HK-2 (cell line): Measurements from ENCODE around the gene MTHFD2.
"Not testable (repeated sequence)": the region's sequence is repeated elsewhere in the genome, so short reads cannot be mapped to it uniquely, and the experiment has no call there.

Source experiments
- DNase-seq: peaks from one replicate; pipeline ENCODE4 v3.0.0-alpha.2; 2018; ENCODE audit not compliant: unreplicated experiment

Gene MTHFD2

DNA sequence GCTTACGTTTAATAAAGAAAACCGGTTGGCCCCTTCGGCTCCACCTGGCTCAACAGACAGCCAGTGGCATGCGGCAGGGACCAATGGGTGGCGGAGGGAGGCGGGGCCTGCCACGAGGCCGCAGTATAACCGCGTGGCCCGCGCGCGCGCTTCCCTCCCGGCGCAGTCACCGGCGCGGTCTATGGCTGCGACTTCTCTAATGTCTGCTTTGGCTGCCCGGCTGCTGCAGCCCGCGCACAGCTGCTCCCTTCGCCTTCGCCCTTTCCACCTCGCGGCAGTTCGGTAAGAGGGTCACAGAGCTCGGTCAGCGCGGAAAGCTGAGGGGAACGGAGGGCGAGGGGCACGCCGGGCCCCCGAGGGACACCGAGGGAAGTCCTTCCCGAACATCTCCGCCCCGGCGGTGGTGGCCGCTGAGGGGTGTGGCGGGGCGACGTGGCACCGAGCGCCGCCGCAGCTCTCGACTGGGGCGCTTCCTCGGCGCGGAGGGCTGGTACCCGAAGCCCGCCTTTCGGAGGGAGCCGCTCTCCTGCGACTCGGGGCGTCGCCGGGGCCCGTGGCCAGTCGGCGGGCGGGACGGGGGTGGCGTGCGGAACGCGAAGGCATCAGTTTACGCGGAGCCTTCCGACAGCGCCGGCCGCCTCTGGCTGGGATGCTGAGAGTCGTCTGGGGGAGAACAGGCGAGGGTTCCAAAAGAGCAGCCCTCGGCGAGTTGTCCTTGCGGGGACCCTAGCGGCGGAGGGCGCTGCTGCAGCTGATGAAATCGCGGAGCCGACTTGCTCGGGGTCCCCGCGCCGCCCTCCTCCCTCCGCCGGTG lies at the start of gene MTHFD2:
MTHFD2 (plus strand) TSS at position 155 of the 814 bp plus-strand sequence; CDS start at position 182, 27 bp downstream.
- peak; percentile 96 for DNase-seq

DNA sequence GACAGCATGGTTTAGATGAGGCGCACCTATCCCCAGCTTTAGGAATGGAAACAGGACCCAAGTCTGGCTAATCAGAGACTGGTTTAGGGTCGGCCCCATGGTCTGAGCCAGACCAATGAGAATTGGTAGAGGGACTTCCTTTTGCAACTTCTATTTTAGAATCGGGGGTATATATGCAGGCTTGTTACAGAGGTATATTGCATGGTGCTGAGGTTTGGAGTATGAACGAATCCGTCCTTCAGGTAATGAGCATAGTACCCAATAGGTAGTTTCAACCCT lies 49.2 kb upstream of the MTHFD2 start:
- DNase-seq: no peak

DNA sequence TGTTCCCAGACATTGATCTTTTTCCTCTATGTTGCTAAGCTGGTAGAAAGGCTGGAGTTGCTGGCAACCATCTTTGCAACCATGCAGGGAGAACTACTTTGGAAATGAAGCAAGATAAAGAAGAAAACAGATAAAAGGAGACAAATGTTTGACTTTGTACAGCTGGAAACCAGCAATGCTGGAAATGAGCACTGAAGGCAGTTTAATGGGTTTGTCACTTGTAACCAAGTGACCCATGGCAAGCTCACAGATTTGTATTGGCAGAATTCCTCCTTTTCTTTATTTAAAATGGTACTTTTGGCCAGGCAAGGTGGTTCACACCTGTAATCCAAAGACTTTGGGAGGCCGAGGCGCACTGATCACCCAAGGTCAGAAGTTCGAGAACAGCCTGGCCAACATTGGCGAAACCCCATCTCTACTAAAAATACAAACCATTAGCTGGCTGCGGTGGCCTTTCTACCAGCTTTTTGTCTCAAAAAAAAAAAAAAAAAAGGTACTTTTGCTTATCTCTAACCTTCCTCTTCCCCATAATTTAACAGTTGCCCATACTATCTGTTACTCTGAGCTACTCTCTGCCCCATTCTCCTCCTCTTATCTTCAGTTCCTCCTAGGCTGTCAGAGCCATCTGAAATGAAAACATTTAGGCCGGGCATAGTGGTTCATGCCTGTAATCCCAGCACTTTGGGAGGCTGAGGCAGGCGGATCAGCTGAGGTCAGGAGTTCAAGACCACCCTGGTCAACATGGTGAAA lies 48.7 kb upstream of the MTHFD2 start:
- no peak for DNase-seq

DNA sequence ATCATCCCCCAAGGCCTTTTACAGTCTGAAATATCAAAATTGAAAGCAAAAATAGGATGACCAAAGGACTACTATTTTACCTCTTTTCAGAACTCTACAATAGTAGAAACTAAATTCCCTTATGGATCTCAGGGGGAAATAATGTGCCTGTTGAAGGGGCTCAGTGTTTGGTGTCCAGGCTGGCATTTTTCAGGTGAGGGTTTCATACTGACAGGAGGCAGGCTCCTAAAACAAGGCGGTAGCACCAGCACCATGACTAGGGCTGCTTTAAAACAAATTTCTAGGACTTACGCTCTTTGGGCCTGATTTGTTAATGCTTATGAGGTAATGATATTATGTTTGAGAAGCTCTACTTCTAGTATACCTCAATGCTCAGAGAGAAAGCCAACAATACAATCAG lies 45.5 kb upstream of the MTHFD2 start:
- no peak for DNase-seq

DNA sequence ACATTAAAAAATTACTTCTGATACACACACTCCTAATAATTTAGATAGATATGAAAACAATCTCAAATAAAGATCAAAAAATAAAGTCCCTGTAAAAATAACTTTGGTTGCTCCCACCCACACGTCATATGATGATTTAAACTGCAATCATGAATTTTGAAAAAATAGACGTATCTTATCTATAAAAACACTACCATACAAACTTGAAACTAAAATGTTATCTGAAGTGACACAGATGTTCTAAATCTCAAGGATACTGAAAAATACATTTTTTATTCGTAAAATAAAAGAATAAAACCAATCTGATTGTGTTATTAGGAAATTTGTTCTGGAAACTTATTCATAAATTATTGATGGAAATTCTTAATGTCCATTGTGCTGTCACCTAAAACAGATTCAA lies 42.6 kb upstream of the MTHFD2 start:
- DNase-seq: no peak

DNA sequence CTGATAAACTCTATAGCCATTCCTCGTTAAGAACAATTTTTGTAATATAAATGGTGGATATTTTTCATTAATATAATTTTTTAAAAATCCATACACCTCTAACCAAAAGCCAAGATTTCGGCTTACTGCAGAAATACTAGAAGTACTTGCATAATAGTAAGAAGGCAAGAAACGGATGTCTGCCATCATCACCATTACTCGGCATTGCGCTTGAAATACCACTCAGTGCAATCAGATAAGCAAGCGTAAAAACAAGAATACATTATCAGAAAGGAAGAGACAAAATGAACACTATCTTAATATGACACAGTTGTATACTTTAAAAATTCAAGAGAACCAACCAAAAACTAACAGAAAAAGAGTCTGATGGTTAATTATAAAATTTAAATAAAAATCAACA lies 35.5 kb upstream of the MTHFD2 start:
- no peak for DNase-seq

DNA sequence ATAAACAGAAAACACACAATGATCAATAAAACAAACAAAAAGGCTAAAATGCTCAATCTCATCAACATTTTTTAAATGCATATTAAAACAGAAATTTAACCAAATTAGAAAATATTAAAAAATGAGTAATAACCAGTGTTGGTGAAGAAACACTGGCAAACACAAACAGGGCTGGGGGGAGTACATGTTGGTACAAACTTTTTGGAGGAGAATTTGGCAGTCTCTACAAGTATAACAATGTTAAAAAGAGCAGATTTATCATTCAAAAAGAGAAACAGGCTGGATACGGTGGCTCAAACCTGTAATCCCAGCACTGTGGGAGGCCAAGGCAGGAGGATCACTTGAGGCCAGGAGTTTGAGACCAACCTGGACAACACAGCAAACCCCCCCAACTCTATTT lies 33.7 kb upstream of the MTHFD2 start:
- DNase-seq: no peak

DNA sequence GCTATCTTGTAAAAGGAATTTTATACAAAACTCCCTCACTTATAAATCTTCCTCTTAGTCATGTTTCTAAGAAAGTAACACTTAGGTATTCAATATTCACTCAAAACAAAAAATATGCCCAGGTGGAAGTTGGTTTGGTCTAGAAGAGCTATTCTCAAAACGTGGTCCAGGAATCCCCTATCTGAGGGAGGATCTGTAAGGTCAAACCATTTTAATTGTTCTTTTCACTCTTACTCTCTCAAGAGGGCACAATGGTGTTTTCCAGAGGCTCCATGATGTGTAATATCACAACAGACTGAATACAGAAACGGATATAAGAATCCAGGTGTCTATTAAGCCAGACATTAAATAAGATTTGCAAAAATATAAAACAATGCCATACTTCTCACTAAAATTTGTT lies 29.7 kb upstream of the MTHFD2 start:
- no peak for DNase-seq

DNA sequence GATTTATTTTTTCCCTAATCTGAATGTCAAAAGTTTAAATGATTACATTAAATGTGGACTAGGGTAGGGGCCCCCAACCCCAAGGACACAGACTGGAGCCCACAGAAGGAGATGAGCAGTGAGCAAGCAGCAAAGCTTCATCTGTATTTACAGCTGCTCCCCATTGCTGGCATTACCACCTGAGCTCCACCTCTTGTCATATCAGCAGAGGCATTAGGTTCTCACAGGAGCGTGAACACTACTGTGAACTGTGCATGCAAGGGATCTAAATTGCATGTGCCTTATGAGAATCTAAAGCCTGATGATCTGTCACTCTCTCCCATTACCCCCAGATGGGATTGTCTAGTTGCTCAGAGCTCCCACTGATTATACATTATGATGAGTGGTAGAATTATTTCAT lies 23.5 kb upstream of the MTHFD2 start:
- no peak for DNase-seq

DNA sequence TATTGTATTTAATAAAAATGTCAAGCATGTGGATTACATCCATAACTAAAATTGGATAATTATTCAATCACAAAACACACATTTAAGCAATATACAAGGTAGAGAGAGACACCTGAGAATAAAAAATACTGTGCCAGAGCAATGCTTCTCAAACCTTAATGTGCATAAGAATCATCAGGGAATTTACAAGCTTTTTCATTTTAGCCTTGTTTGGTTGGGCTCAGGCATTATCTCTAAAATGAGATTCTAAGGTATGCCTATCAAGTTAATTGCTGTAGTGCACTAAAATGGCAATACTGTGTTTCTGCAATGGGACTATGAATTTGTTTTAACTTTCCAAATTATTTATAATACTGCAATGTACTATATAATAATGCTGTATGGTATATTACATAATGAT lies 20.7 kb upstream of the MTHFD2 start:
- DNase-seq: no peak

DNA sequence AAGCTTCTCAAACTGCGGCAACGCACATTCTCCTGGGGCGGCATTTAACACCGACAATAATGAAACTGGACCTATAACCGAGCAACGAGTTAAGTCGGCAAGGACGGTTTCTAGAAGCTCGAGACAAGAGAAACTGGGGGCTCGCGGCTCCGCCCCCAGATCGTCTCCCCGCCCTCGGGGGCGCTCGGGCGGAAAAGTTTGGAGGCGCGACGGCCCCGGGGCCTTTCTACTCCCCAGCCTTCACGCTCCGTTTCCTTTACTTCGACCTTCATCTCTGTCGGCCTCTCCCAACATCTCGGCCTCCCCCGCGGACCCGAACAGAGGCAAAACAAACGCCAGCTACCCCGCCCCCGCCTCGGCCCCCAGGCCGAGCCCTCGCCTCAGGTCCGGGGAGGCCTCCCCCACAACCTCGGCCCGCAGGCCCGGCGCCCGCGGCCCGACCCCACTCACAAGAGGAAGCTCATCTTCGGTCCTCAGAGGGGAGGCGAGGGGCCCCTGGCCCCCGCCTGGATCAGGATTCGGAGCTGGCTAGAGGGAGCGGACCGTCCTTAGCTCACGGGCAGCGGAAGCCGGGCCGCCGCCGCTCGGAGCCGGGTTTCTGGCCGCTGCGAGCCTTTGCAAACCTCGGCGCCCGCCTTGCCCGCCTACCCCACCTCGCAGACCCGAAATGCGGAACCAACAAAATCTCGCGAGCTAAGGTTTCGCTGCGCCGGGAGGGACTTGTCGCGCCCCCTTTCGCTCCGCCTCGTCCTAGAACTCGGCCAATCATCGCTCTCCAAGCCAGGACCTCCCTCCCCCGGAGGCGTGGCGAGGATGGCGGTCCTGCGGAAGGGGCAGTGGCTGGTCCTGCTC lies 20.0 kb upstream of the MTHFD2 start, which contains the start of gene MOB1A:
MOB1A (minus strand) TSS at position 669 of the 852 bp plus-strand sequence; CDS start at position 464, 205 bp downstream.
- DNase-seq: peak; percentile 98

DNA sequence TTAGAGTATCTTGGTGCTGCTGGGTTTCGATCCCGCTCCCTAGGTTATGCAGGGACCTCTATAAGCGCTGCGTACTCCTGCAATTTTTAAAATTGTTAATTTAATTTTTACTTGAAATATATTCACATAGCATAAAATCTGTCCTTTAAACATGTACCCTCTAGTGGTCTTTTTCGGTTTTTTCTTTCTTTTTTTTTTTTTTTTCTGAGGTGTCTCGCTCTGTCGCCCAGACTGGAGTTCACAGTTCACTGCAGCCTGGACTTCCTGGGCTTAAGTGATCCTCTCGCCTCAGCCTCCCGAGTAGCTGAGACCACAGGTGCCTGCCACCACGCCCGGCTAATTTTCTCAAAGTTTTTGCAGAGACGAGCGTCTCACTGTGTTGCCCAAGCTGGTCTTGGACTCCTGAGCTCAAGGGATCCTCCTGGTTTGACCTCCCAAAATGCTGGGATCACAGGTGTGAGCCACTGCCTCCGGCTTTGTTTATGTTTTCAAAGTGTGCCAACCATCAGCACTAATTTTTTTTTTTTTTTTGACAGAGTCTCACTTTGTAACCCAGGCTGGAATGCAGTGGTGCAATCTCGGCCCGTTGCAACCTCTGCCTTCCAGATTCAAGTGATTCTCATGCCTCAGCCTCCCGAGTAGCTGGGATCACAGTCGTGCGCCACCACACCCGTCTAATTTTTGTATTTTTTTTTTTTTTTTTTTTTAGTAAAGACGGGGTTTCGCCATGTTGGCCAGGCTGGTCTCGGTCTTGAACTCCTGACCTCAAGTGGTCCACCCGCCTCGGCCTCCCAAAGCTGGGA lies 19.2 kb upstream of the MTHFD2 start:
- no peak for DNase-seq

DNA sequence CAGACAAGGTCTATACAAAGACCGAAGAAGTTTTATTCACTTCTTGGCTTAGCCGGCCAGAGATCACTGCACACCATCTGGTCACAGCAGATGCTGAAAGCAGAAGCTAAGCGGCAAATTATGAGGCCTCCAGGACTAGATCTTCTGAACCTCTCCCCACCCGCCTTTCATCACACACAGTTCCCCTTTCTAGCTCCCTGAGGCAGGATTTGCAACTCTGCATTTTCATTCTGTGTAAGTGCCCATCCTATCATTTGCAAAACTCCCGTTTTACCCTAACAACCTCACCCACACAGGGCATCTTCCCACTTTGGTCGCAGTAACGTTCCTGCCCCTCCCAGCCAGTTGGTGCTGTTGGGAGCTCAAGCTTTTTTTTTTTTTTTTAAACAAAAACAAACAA lies 16.7 kb upstream of the MTHFD2 start:
- no peak for DNase-seq

DNA sequence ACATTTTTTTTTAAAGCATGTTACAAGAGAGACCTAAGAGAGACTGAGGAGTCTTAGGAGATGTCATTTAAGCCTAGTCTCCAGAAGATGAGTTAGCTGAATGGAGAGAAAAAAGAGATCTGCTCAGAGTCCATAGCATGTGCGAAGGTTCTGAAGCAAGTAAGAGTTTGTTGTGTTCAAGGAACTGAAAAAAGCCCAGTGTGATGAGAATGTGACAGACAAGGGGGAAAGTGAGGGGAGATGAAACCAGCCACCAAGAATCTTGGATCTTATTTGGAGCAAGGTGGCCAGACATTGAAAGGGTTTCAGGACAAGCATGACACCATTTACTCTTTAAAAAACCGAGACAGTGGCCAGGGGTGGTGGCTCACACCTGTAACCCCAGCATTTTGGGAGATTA lies 14.5 kb upstream of the MTHFD2 start:
- no peak for DNase-seq

DNA sequence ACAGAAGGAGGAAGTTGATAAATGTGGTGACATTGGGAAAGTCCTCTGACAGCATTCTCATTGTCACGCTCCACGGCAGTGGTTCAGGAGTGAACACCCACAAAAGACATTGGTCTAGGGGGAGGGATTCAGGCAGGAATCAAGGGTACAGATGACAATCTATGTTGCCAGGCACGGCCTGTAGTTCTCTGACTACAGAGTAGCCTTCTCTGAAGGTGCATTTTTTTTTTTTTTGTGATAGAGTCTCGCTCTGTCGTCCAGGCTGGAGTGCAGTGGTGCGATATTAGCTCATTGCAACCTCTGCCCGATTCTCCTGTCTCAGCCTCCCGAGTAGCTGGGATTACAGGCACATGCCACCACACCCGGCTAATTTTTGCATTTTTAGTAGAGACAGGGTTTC lies 12.4 kb upstream of the MTHFD2 start:
- DNase-seq: no peak

DNA sequence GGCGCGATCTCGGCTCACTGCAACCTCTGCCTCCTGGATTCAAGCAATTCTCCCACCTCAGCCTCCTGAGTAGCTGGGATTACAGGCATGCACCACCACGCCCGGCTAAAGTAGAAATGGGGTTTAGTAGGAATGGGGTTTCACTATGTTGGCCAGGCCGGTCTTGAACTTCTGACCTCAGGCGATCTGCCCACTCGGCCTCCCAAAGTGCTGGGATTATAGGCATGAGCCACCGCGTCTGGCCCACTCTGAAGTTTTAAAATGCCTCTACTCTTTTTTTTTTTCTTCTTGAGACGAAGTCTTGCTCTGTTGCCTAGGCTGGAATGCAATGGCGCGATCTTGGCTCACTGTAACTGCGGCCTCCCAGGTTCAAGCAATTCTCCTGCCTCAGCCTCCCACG lies 11.7 kb upstream of the MTHFD2 start:
- not testable (repeated sequence) for DNase-seq

DNA sequence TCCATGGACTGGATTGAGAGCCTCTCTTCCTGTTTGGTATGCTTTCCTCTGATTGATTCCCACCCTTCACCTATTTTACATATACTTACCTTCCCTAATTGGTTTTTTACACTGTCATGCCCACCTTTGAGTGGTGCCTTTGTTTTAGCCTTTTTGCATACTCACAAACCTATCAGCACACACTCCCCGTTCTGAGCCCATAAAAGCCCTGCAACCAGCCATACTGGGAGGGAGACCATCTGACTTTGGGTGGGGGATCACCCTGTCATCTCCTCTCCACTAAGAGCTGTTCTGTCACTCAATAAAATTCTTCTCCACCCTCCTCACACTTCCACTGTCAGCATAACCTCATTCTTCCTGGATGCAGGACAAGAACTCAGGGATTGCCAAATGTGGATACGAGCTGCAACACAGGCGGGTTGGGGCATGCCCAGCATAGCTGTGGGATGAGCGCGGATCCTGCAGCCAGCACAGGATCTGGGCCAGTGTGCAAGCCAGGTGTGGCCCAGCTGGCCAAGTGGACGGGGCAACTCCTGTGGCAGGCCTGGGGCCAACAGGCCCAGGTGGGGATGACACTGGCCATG lies 10.3 kb upstream of the MTHFD2 start:
- DNase-seq: no peak

DNA sequence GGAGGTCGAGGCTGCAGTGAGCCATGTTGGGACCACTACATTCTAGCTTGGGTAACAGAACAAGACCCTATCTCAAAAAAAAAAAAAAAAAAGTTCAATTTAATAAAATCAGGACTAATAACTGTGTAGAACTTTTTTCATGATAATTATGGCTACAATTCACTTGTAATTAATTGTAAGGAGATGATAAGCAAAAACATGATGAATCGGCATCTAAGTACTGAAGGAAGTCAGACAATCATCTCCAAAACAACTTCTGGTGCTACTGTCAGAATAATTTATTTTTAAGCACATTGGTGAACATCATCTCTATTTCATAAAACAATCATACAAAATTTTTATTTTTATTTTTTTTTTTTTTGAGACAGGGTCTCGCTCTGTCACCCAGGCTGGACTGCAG lies 9.7 kb upstream of the MTHFD2 start:
- no peak for DNase-seq

DNA sequence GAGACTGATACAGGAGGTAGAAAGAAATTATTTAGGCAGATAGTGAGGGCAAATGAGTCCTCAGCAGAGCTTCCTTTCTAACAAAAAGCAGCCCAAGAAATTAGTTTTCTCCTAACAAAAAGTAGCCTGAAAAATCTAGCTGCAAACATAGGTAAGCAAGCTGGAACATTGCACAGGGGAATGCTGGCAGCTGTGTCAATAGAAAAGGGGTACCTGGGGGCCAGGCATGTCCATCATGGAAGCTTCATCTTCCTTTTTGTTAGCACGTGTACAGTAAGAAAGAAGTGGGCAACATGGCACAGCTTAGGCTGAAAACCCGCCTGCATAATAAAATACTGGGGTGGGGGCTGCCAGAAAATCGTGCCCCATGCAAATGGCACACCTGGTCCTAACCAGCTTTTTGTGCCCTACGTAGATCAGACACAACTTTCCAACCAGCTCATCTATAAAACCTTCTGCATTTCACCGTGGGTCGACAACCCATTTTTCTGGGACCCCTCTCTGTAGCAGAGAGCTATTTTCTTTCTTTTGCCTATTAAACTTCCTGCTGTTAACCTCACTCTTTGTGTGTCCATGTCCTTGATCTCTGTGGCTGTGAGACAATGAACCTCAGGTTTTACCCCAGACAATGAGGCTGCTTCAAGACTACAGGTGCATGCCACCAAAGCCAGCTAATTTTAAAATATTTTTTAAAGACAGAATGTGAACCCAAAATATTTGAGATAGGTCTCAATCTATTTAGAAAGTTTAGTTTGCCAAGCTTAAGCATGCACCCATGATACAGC lies 6.6 kb upstream of the MTHFD2 start:
- DNase-seq: no peak

DNA sequence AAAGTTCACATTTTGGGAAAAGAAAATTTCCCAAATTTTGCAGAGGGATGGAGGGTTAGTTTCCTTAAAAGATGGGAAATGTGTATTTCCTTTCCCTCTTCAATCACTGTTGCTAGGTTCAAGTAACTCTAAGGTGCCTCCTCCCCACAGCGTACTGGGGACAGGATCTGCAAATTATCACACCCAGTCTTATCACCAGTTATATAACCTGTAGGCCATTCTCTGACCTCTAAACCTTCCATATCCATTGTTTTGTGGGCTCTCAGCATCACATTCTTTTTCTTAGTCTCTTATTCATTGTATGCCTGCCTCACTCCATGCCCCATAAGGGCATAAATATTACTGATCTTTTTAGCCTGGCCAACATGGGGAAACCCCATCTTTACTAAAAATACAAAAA lies 3.6 kb upstream of the MTHFD2 start:
- DNase-seq: no peak
